Neural cell (in vitro differentiated cells): ENCODE results near the gene HEMK1. TPM values are rescaled to one million over a fixed set of nuclear protein-coding genes. Genes with fewer than 3 reads are reported as not detected.

Experiments
- H2AFZ ChIP-seq: fragments of 200-600, 300-800 bp; sonication (generic), shearing (Covaris generic); 2 replicates; pipeline ENCODE4 v1.6.0; 2014; ENCODE audit warnings: low read depth, mild to moderate bottlenecking, antibody characterized with exemption, low read length, moderate library complexity
- H3F3A ChIP-seq: fragments of 200-600 bp; shearing (Covaris generic); 2 replicates; pipeline ENCODE4 v1.6.1; 2016; ENCODE audit warnings: mild to moderate bottlenecking, moderate library complexity, mixed read lengths, antibody characterized with exemption, low read length; ENCODE audit not compliant: insufficient read depth, poor library complexity, severe bottlenecking
- H3K27ac ChIP-seq: fragments of 200-600, 300-800 bp; sonication (generic), shearing (Covaris generic); 2 replicates; pipeline ENCODE4 v1.5.1; 2014; ENCODE audit warnings: mild to moderate bottlenecking, low read length, moderate library complexity
- H3K27me3 ChIP-seq: fragments of 300-800, 200-600 bp; sonication (generic), shearing (Covaris generic); 2 replicates; pipeline ENCODE4 v1.6.0; 2014; ENCODE audit warnings: mild to moderate bottlenecking, low read depth, low read length, moderate library complexity; ENCODE audit not compliant: insufficient read depth
- H3K36me3 ChIP-seq: fragments of 300-800, 200-600 bp; sonication (generic), shearing (Covaris generic); 2 replicates; pipeline ENCODE4 v1.5.1; 2014; ENCODE audit warnings: mild to moderate bottlenecking, antibody characterized with exemption, low read length, moderate library complexity; ENCODE audit not compliant: insufficient read depth
- H3K4me2 ChIP-seq: fragments of 300-800, 200-600 bp; sonication (generic), shearing (Covaris generic); 2 replicates; pipeline ENCODE4 v1.6.0; 2014; ENCODE audit warnings: mild to moderate bottlenecking, low read length
- H3K4me3 ChIP-seq: fragments of 300-800, 200-600 bp; sonication (generic), shearing (Covaris generic); 2 replicates; pipeline ENCODE4 v1.5.1; 2014; ENCODE audit warnings: mild to moderate bottlenecking, low read length, moderate library complexity
- H3K79me2 ChIP-seq: fragments of 200-600 bp; shearing (Covaris generic); replicated peaks from 2 replicates; pipeline ENCODE4 v1.6.0; 2014; ENCODE audit warnings: mild to moderate bottlenecking, low read length, moderate library complexity; ENCODE audit not compliant: insufficient read depth
- H3K9ac ChIP-seq: fragments of 300-800, 200-600 bp; sonication (generic), shearing (Covaris generic); 2 replicates; pipeline ENCODE4 v1.6.1; 2016; ENCODE audit warnings: mild to moderate bottlenecking, low read length, mixed read lengths
- H3K9me2 ChIP-seq: fragments of 200-600 bp; shearing (Covaris generic); 2 replicates; pipeline ENCODE4 v1.6.1; 2016; ENCODE audit warnings: mild to moderate bottlenecking, low read length, mixed read lengths; ENCODE audit not compliant: insufficient read depth
- H3K9me3 ChIP-seq: fragments of 200-600, 300-800 bp; sonication (generic), shearing (Covaris generic); 2 replicates; pipeline ENCODE4 v1.6.1; 2016; ENCODE audit warnings: mild to moderate bottlenecking, mixed run types, low read length, moderate library complexity, mixed read lengths
- H4K20me1 ChIP-seq: fragments of 200-600 bp; shearing (Covaris generic); 2 replicates; pipeline ENCODE4 v1.6.1; 2016; ENCODE audit warnings: mild to moderate bottlenecking, mixed run types; ENCODE audit not compliant: insufficient read depth
- EP300 ChIP-seq: fragments of 450-650 bp; conservative IDR thresholded peaks from 2 replicates; pipeline ENCODE4 v1.6.1; 2014; ENCODE audit warnings: antibody characterized with exemption, mild to moderate bottlenecking, moderate library complexity; ENCODE audit not compliant: poor library complexity, severe bottlenecking
- EZH2 ChIP-seq: fragments of 200-600, 300-800 bp; shearing (Covaris generic), sonication (generic); IDR thresholded peaks from 2 replicates; pipeline ENCODE4 v1.6.1; 2014; ENCODE audit warnings: antibody characterized with exemption, low read length, borderline replicate concordance, mild to moderate bottlenecking; ENCODE audit not compliant: insufficient read depth, poor library complexity, severe bottlenecking
- MXI1 ChIP-seq: fragments of 450-650 bp; conservative IDR thresholded peaks from 2 replicates; pipeline ENCODE4 v1.6.1; 2014; ENCODE audit warnings: antibody characterized with exemption, mild to moderate bottlenecking; ENCODE audit not compliant: poor library complexity, severe bottlenecking
- POLR2AphosphoS5 ChIP-seq: IDR thresholded peaks from 2 replicates; pipeline ENCODE4 v1.6.1; 2012
- RAD21 ChIP-seq: fragments of 450-650 bp; conservative IDR thresholded peaks from 2 replicates; pipeline ENCODE4 v1.6.1; 2014; ENCODE audit warnings: antibody characterized with exemption, mild to moderate bottlenecking, moderate library complexity
- SMC3 ChIP-seq: fragments of 450-650 bp; conservative IDR thresholded peaks from 2 replicates; pipeline ENCODE4 v1.6.1; 2014; ENCODE audit warnings: antibody characterized with exemption, mild to moderate bottlenecking, moderate library complexity; ENCODE audit not compliant: poor library complexity
- TAF1 ChIP-seq: IDR thresholded peaks from 2 replicates; pipeline ENCODE4 v1.6.1; 2012; ENCODE audit warnings: low read depth
- polyA plus RNA-seq: library from polyadenylated mRNA; depleted of rRNA; stranded (reverse); fragments of >200 nt; gene quantifications from 2 replicates; pipeline ENCODE4 v1.2.3, GENCODE V29; 2014
- TF ChIP-seq, protein P1 (sequence below): fragments of 450-650 bp; IDR thresholded peaks from 2 replicates; pipeline ENCODE4 v1.5.1; 2014; ENCODE audit warnings: antibody characterized with exemption, mild to moderate bottlenecking, moderate library complexity; ENCODE audit not compliant: poor library complexity, severe bottlenecking
- TF ChIP-seq, protein P2 (sequence below): IDR thresholded peaks from 2 replicates; pipeline ENCODE4 v1.6.1; 2012; ENCODE audit warnings: borderline replicate concordance

The HEMK1 gene
- polyA plus RNA-seq, 1 donor from 2014 or later = 24.4 TPM

DNA sequence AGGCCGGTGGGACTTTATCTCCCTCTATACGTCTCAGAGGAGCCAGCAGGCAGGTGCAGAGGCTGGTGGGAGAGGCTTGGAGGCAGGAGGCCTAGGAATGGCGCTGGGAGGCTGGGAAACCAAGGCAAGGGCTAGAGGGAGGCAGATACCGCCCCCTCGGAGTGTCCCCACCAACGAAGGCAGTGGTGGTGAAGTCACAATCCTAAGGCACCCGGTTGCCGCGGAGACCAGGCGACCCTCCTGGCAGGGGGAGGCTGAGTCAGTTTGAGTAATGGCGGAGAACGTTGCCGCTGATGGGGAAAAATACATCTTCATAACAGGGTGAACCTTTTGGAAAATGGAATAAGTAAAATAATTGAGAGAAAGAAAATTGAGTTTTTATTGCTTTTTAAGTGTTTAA, 36.0 kb upstream of the HEMK1 start:
- no peaks in the 10 kb centered on the region for H3F3A ChIP-seq
- no peaks in the 10 kb centered on the region for H3K9me2 ChIP-seq
- no peaks in the 10 kb centered on the region for H4K20me1 ChIP-seq
- H3K27me3 ChIP-seq = no peaks in the 10 kb centered on the region
- no peak overlapping the region for H3K9ac ChIP-seq
- no peaks in the 10 kb centered on the region for H3K9me3 ChIP-seq
- no peak overlapping the region for H3K27ac ChIP-seq
- H3K4me2 ChIP-seq = peak overlapping the region; percentile 13
- peak overlapping the region; percentile 8 for H3K4me3 ChIP-seq
- H3K79me2 ChIP-seq = no peaks in the 10 kb centered on the region
- no peak overlapping the region for H2AFZ ChIP-seq
- no peaks in the 10 kb centered on the region for H3K36me3 ChIP-seq
- TF ChIP-seq MXI1 (peak; percentile 35), EP300 (no peak)

GRCh38 chr3:50533807-50534461, 35.4 kb upstream of the HEMK1 start:
- Histone ChIP-seq H3K27ac (no peak overlapping the region), H3F3A (no peaks in the 10 kb centered on the region), H3K4me3 (peak overlapping the region; percentile 8), H3K36me3 (no peaks in the 10 kb centered on the region), H3K9me2 (no peaks in the 10 kb centered on the region), H3K79me2 (no peaks in the 10 kb centered on the region), H3K27me3 (no peaks in the 10 kb centered on the region), H3K4me2 (no peak overlapping the region), H2AFZ (no peak overlapping the region), H4K20me1 (no peaks in the 10 kb centered on the region), H3K9ac (no peak overlapping the region), H3K9me3 (no peaks in the 10 kb centered on the region)
- TF ChIP-seq SMC3 (no peak), TAF1 (no peak), EP300 (no peak), POLR2AphosphoS5 (no peak), RAD21 (no peak), EZH2 (no peak), MXI1 (no peak)
- TF ChIP-seq, protein P1, sequence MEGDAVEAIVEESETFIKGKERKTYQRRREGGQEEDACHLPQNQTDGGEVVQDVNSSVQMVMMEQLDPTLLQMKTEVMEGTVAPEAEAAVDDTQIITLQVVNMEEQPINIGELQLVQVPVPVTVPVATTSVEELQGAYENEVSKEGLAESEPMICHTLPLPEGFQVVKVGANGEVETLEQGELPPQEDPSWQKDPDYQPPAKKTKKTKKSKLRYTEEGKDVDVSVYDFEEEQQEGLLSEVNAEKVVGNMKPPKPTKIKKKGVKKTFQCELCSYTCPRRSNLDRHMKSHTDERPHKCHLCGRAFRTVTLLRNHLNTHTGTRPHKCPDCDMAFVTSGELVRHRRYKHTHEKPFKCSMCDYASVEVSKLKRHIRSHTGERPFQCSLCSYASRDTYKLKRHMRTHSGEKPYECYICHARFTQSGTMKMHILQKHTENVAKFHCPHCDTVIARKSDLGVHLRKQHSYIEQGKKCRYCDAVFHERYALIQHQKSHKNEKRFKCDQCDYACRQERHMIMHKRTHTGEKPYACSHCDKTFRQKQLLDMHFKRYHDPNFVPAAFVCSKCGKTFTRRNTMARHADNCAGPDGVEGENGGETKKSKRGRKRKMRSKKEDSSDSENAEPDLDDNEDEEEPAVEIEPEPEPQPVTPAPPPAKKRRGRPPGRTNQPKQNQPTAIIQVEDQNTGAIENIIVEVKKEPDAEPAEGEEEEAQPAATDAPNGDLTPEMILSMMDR = no peak
- TF ChIP-seq, protein P2, sequence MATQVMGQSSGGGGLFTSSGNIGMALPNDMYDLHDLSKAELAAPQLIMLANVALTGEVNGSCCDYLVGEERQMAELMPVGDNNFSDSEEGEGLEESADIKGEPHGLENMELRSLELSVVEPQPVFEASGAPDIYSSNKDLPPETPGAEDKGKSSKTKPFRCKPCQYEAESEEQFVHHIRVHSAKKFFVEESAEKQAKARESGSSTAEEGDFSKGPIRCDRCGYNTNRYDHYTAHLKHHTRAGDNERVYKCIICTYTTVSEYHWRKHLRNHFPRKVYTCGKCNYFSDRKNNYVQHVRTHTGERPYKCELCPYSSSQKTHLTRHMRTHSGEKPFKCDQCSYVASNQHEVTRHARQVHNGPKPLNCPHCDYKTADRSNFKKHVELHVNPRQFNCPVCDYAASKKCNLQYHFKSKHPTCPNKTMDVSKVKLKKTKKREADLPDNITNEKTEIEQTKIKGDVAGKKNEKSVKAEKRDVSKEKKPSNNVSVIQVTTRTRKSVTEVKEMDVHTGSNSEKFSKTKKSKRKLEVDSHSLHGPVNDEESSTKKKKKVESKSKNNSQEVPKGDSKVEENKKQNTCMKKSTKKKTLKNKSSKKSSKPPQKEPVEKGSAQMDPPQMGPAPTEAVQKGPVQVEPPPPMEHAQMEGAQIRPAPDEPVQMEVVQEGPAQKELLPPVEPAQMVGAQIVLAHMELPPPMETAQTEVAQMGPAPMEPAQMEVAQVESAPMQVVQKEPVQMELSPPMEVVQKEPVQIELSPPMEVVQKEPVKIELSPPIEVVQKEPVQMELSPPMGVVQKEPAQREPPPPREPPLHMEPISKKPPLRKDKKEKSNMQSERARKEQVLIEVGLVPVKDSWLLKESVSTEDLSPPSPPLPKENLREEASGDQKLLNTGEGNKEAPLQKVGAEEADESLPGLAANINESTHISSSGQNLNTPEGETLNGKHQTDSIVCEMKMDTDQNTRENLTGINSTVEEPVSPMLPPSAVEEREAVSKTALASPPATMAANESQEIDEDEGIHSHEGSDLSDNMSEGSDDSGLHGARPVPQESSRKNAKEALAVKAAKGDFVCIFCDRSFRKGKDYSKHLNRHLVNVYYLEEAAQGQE = no peak
